ENCODE data around the gene SERPINB1.
A peak's percentile ranks its signal among the peaks of the same experiment; 100 is the strongest.

The SERPINB1 gene

GRCh38 chr6:2848851-2849250 is 7.2 kb upstream of the SERPINB1 start:
- DNase-seq (ENCODE audit: low read depth) = peak; percentile 60

DNA sequence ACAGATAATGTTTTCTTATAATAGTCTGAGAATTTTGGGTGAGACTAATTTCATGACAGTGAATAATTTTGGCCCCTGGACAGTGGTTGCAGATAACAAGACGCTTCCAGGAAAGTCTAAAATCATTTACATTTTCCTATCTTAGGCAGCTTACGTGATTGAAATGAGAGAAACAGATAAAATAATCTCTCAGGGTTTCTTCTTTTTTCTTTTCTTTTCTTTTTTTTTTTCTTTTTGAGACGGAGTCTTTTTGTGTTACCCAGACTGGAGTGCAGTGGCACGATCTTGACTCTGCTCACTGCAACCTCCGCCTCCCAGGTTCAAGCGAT is 4.2 kb upstream of the SERPINB1 start:
- DNase-seq (ENCODE audit: low read depth) = no peak

DNA sequence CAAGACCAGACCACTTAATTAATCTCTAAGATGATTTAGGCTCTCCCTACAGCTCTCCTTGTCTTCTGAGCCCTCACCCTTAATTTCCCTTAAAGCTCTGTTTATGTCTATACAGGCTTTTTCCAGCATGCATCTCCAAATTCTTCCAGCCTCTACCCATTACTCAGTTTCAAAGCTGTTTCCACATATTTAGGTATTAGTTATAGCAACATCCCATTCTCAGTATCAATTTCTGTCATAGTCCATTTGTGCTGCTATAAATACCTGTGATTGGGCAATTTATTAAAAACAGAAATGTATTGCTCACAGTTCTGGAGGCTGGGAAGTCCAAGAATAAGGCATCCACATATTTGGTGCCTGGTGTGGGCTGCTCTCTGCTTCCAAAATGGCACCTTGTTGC is 2.3 kb upstream of the SERPINB1 start:
- DNase-seq (ENCODE audit: low read depth) = no peak

GRCh38 chr6:2843138-2843740 is 1.6 kb upstream of the SERPINB1 start:
- DNase-seq (ENCODE audit: low read depth) = no peak

GRCh38 chr6:2842139-2842552 is 483 bp upstream of the SERPINB1 start:
- DNase-seq (ENCODE audit: low read depth) = no peak

DNA sequence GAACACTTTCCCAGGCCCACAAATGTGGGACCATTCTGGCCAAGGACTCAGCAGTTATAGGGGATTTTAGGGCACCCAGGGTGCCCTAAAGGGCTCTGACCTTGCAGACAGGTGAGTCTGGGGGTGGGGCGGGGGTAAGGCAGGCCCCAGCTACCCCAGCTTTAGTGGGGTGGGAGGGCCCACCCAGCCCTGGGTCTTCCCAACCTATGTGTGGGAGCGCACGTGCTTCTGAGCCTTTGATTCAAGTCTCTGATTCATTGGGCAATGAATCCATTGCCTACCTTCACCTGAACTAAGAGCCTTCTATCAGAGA is 958 bp downstream of the SERPINB1 start:
- DNase-seq (ENCODE audit: low read depth) = no peak

- DNase-seq (ENCODE audit: low read depth) = no peak
Measured at GRCh38 chr6:2839982-2840748, 1.5 kb downstream of the SERPINB1 start.

- no peak for DNase-seq (ENCODE audit: low read depth)
Measured at GRCh38 chr6:2839195-2839981, 2.3 kb downstream of the SERPINB1 start.

DNA sequence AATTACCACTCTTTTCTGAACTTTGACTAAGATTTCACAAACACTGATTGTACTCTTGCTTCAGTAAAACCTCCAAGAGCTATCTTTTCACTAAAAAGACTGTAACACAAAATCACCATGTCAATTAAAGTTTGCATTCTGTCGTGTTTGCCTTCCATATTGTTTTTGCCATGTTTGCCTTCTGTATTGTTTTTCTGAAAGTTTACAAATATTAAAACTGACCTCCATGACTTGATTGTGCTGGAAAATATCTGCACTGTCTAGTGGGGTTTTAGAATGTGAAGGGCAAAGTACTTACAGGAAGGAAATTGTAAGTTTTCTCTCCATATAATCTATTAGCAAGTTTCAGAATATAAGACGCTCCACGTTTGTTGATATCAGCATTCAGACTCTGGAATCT is 3.4 kb downstream of the SERPINB1 start:
- no peak for DNase-seq (ENCODE audit: low read depth)

- no peak for DNase-seq (ENCODE audit: low read depth)
Measured at GRCh38 chr6:2834262-2834661, 7.4 kb downstream of the SERPINB1 start.

DNA sequence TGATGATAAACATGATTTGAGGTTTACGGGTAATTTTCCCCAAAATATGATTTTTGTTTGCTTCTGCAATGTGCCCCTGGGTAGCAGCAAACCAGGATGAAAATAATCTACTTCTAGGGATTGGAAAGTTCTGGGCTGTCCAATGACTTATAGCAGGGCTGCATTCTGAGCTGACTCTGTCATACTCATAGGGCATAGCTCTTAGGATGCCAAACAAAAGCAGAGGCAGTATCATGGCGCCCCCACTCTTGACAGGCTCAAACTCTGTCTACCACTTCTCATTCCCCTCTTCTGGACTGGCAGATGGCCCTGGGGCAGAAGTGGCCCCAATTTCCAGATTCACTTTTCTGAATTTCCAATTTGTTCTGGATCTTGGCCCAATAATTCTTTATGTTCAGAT is 10.3 kb downstream of the SERPINB1 start:
- no peak for DNase-seq (ENCODE audit: low read depth)

- no peak for DNase-seq (ENCODE audit: low read depth)
Measured at GRCh38 chr6:2830183-2830582, 11.5 kb downstream of the SERPINB1 start.

- DNase-seq (ENCODE audit: low read depth) = no peak
Measured at GRCh38 chr6:2829253-2829652, 12.4 kb downstream of the SERPINB1 start.

GRCh38 chr6:2828629-2829028 is 13.0 kb downstream of the SERPINB1 start:
- no peak for DNase-seq (ENCODE audit: low read depth)

DNA sequence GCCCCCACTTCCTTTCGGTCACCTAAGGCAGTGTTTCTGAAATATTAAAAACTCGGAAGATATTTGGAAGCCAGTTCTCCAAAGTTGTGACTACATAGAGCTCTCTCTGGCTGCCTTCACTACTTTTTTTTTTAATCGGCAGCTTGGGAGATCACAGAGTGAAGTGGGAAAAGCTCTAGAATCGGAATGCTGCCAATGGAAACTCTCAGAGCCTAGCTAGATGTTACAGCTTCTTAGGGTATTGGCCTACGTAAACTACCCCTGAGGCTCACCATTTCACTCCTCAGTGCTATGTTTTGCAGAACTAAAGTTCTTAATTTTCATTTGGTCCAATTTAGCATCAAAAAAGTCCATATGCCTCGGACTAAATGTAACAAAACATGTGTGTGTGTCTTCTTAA is 14.5 kb downstream of the SERPINB1 start:
- DNase-seq (ENCODE audit: low read depth) = no peak

DNA sequence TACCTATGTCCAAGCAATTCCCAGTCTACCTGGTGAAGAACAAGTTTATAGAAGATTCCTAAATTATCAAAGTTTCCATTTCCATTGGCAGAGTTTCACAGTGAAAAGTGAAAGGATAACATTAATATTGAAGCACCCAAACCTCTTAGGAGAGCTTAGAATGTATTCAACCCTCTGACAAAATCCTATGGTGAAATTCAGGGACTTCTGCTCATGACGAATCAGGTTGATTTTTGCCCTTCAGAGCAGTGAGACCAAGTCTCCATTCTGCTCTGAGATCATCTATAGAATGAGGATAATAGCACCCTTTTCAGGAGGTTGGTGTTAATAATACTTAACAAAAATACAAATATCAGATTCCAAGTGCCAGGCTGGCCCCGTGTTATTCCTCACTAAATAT is 15.5 kb downstream of the SERPINB1 start:
- no peak for DNase-seq (ENCODE audit: low read depth)

- no peak for DNase-seq (ENCODE audit: low read depth)
Measured at GRCh38 chr6:2823104-2823850, 18.4 kb downstream of the SERPINB1 start.

DNA sequence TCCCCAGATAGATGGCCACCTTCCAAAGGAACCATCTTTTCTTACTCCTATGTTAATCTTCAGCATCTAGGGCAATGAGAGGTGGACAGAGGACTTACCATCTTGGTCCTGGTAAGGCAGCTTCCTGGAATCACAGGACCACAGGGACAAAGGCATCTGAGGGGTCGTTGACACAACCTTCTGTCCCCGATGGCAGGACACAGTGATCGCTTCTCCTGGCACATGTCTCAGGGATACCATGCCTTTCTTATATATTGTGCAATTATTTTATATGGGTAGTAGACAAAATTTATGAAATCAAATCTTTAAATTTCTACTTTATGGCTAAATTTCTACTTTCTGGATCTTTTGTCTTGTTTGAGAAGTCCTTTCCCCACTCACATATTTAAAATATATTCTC is 20.1 kb downstream of the SERPINB1 start:
- DNase-seq (ENCODE audit: low read depth) = no peak

- DNase-seq (ENCODE audit: low read depth) = no peak
Measured at GRCh38 chr6:2820415-2820814, 21.2 kb downstream of the SERPINB1 start.

GRCh38 chr6:2819978-2820377 is 21.7 kb downstream of the SERPINB1 start:
- DNase-seq (ENCODE audit: low read depth) = no peak

DNA sequence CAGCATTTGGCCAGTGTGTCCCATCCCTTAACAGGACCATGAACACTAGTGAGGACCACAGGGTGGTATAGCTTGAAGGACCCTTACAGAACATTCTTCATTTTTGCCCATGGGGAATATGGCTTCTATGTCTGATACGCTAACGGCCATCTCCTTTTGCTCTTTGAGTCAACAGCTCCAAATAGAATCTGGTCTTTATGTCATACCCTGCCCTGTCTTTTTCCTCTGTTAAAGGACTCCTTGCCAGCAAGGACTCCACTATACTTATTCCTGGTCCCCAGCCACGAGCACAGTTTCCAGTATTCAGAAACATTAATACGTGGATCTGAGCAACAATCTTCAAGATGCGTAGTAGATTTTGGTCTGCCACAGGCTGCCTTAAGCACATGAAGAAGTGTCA is 22.5 kb downstream of the SERPINB1 start:
- no peak for DNase-seq (ENCODE audit: low read depth)

- DNase-seq (ENCODE audit: low read depth) = no peak
Measured at GRCh38 chr6:2818593-2818992, 23.1 kb downstream of the SERPINB1 start.

Data from T follicular helper cell (primary cell).